Heart right ventricle (tissue), 16 donors: ENCODE data around the gene IRAK3. TPM values are rescaled to one million over a fixed set of nuclear protein-coding genes. Genes with fewer than 3 reads are reported as not detected.
"Not testable (repeated sequence)": the region's sequence is repeated elsewhere in the genome, so short reads cannot be mapped to it uniquely, and the experiment has no call there.

Experiments used
- ATAC-seq, 8 donors: fragments of 200-7000 bp; cut with Tn5 transposase; one replicate each; pipeline ENCODE4 v1.9.1; 2020; ENCODE audit warnings: mild to moderate bottlenecking in 8 of 8, moderate library complexity in 8 of 8, moderate number of reproducible peaks in 1 of 8
- DNase-seq, 2 donors: peaks; one replicate each; pipeline ENCODE4 v3.0.0-alpha.2; 2020
- H3K27ac ChIP-seq, 10 donors: fragments of 200-600 bp; sonication (generic) in 2 of 10; one replicate each; pipeline versions ENCODE4 v1.5.0 to v1.8.0; 2020 to 2022; ENCODE audit warnings: mild to moderate bottlenecking in 3 of 10
- H3K27me3 ChIP-seq, 7 donors: fragments of 200-600 bp; one replicate each; pipeline ENCODE4 v1.8.0; 2021 to 2022; ENCODE audit warnings: mild to moderate bottlenecking in 2 of 7
- H3K36me3 ChIP-seq, 9 donors: fragments of 200-600 bp; sonication (generic) in 1 of 9; one replicate each; pipeline versions ENCODE4 v1.5.0 to v1.8.0; 2020 to 2022; ENCODE audit warnings: mild to moderate bottlenecking in 2 of 9
- H3K4me1 ChIP-seq, 9 donors: fragments of 200-600 bp; sonication (generic) in 1 of 9; one replicate each; pipeline versions ENCODE4 v1.5.0 to v1.8.0; 2020 to 2022; ENCODE audit warnings: mild to moderate bottlenecking in 4 of 9
- H3K4me3 ChIP-seq, 10 donors: fragments of 200-600 bp; sonication (generic) in 2 of 10; one replicate each; pipeline versions ENCODE4 v1.5.0 to v1.8.0; 2020 to 2022; ENCODE audit warnings: mild to moderate bottlenecking in 7 of 10, moderate library complexity in 2 of 10
- H3K9me3 ChIP-seq, 11 donors: fragments of 200-600 bp in 10 of 11; sonication (generic) in 2 of 11; one replicate each; pipeline versions ENCODE4 v1.5.0 to v1.8.0; 2013 to 2022; ENCODE audit warnings: mild to moderate bottlenecking in 2 of 11, control low read depth in 1 of 11, moderate library complexity in 1 of 11
- CTCF ChIP-seq, 9 donors: fragments of 200-600 bp; sonication (generic) in 2 of 9; IDR thresholded peaks; one replicate each; pipeline versions ENCODE4 v1.5.0 to v1.8.0; 2021 to 2022; ENCODE audit warnings: antibody characterized with exemption in 9 of 9, mild to moderate bottlenecking in 5 of 9, moderate library complexity in 1 of 9
- WGBS, 2 donors: extraction: QIAGEN DNeasy Blood & Tissue Kit; methylation state at CpG; one replicate each; pipeline ENCODE4 v1.1.7; 2013; ENCODE audit warnings: inconsistent platforms in 1 of 2; 5-methylcytosine and 5-hydroxymethylcytosine counted together
- intact Hi-C, 10 donors: fragments of 100-400 bp; cut with DNase I; formaldehyde crosslinking; loops; one replicate each; pipeline versions ENCODE4 v1.11.1 to v1.14.2; 2022
- polyA plus RNA-seq, 2 donors: library from polyadenylated mRNA; stranded (reverse); fragments of 200-250 nt; gene quantifications; one replicate each; pipeline ENCODE4 v1.2.3, GENCODE V29; 2013
- total RNA-seq, 10 donors: library from RNA; stranded (reverse); fragmentation: NEBNext Ultra II Directional in 3 of 10; extraction: Animal tissue kit (Norgen Biotek cat#: 25700) in 3 of 10; gene quantifications; one replicate each; pipeline versions ENCODE4 v1.2.1 to v1.2.4, GENCODE V29; 2021 to 2023
- donor health status: Arrhythmogenic right ventricular cardiomyopathy.
- donor health status: ischemic (EF 13 %, LVEDD 7.1; RV severe dilation, severe dysfunction).
- donor health status: healthy with polysubstance abuse.
- donor health status: DM: no; HTN: yes; CAD: no.
- donor health status: DM: no; HTN: no; CAD: no.
- donor health status: ischemic (EF 25% LVEDD 6.9; RV normal size, moderate dysfunction).
- donor health status: ischemic (EF 25% LVEDD 5.7; RV mildly dilated, moderate dysfunction).
- donor health status: healthy.
- donor health status: DM: yes; HTN: yes; CAD: no.
- donor health status: Ischemic cardiomyopathy.
- donor health status: ischemic (EF 35%, LVEDD 5.7; RV mildly dilated, moderate dysfunction).
- donor health status: nonischemic (EF 11% LVEDD 7.7; RV severe dilation, severe dysfunction).
- donor health status: DM: yes; HTN: yes; CAD: no.
- donor health status: PGD.
- donor health status: ischemic (EF 29% LVEDD 5.4; RV normal size, mild dysfunction).
- donor health status: nonischemic (EF 23%, LVEDD 6.1; RV moderate dilation, normal function).

Gene IRAK3
- total and polyA plus RNA-seq, 12 donors = 2.8 to 9.3 (median 4.3) TPM

- peak; percentile 72 to 93 (median 83) for ATAC-seq
- WGBS, 2 donors = 3 to 4% methylated on average over 44 to 70 of the region's 72 CpGs
- H3K4me3 ChIP-seq = peak overlapping the region in 9 of 10 donors; percentile 40 to 67 (median 61)
- not testable (repeated sequence) for H3K27me3 ChIP-seq, H3K9me3 ChIP-seq
- TF ChIP-seq CTCF (IDR thresholded peaks at IDR 0.05) = peak in 3 of 9 donors; percentile 21 to 40 (median 27)
- peak; percentile 38 to 58 for DNase-seq
- H3K36me3 ChIP-seq = peaks cover 0 to 24% (median 0%) of the 10 kb centered on the region in 9 donors
- intact Hi-C loops = loop anchor here in 5 of 10 donors (1.0 to 10.0 kb wide), 6 partner anchors 39 to 90 kb away; partner anchors contain the start of genes TMBIM4 (in 2 of the 5) and IRAK3 (in 1 of the 5)
- peak overlapping the region in 7 of 10 donors; percentile 12 to 87 (median 49) for H3K27ac ChIP-seq
- peaks cover 0 to 60% (median 7%) of the 10 kb centered on the region in 9 donors for H3K4me1 ChIP-seq
Observed at GRCh38 chr12:66234773-66235625, 46.0 kb downstream of the IRAK3 start.

- Histone ChIP-seq H3K27me3 (no peaks in the 10 kb centered on the region), H3K27ac (peak overlapping the region in 7 of 10 donors; percentile 12 to 87 (median 49)), H3K4me1 (peaks cover 0 to 67% (median 7%) of the 10 kb centered on the region in 9 donors), H3K9me3 (no peaks in the 10 kb centered on the region), H3K4me3 (peak overlapping the region in 9 of 10 donors; percentile 40 to 67 (median 61)), H3K36me3 (peaks cover 0 to 17% (median 0%) of the 10 kb centered on the region in 9 donors)
- no peak for ATAC-seq
- 51 to 56% methylated on average over 5 of the region's 5 CpGs for WGBS, 2 donors
- intact Hi-C loops = loop anchor here in 5 of 10 donors (1.0 to 10.0 kb wide), 6 partner anchors 39 to 91 kb away; partner anchors contain the start of genes TMBIM4 (in 2 of the 5) and IRAK3 (in 1 of the 5)
- no peak for TF ChIP-seq CTCF (IDR thresholded peaks at IDR 0.05)
- no peak for DNase-seq
Observed at GRCh38 chr12:66235626-66236281, 46.7 kb downstream of the IRAK3 start.

- not testable (repeated sequence) for DNase-seq, ATAC-seq, H3K9me3 ChIP-seq, H3K27me3 ChIP-seq
- Histone ChIP-seq H3K4me1 (peaks cover 0 to 72% (median 7%) of the 10 kb centered on the region in 9 donors), H3K4me3 (peak overlapping the region in 2 of 10 donors; percentile 66 to 67), H3K27ac (peak overlapping the region in 1 of 10 donors; percentile 87), H3K36me3 (peaks cover 0 to 12% (median 0%) of the 10 kb centered on the region in 9 donors)
- intact Hi-C loops = loop anchor here in 5 of 10 donors (10.0 kb wide), 4 partner anchors 51 to 91 kb away; partner anchors contain the start of genes IRAK3 (in 1 of the 5) and TMBIM4 (in 1 of the 5)
- WGBS, 2 donors = 93 to 94% methylated on average over 4 of the region's 4 CpGs
Observed at GRCh38 chr12:66236282-66236675, 47.3 kb downstream of the IRAK3 start.

DNA sequence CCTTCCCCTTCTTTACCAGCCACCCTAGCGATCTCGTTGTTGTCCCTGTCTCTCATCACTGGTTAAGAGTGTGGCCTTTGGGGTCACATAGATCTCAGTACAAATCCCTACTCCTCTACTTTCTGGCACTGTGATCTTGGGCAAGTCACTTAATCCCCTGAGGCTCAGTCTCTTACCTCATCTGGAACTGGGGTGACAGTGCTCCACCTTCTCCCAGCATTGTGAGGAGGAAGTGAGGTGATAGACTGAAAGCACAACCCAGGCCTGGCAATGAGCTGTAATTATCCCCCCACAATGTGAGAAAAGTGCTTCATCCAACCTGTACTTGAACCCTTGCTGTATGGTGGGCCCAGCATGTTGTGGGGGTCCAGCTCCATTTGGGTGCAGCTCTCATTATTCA lies 48.0 kb downstream of the IRAK3 start:
- ATAC-seq (no peak), DNase-seq (no peak)
- Histone ChIP-seq H3K9me3 (no peaks in the 10 kb centered on the region), H3K27ac (peak overlapping the region in 1 of 10 donors; percentile 50), H3K36me3 (peaks cover 0 to 6% (median 0%) of the 10 kb centered on the region in 9 donors), H3K4me3 (no peak overlapping the region), H3K27me3 (no peaks in the 10 kb centered on the region), H3K4me1 (peaks cover 0 to 79% (median 7%) of the 10 kb centered on the region in 9 donors)
- 92 to 95% methylated on average over 2 of the region's 2 CpGs for WGBS, 2 donors
- no peak for TF ChIP-seq CTCF (IDR thresholded peaks at IDR 0.05)
- intact Hi-C loops = loop anchor here in 5 of 10 donors (10.0 kb wide), 4 partner anchors 52 to 92 kb away; partner anchors contain the start of genes IRAK3 (in 1 of the 5) and TMBIM4 (in 1 of the 5)
